A549 (cell line): ENCODE measurements around the gene PRKN. TPM values are rescaled to one million over a fixed set of nuclear protein-coding genes. Genes with fewer than 3 reads are reported as not detected.

Experiments used
- ATAC-seq, 2 experiments: fragments of 200-7000 bp in 1 of 2; fragments of >200 bp in 1 of 2; cut with Nextera tagmentation in 1 of 2; cut with Tn5 transposase in 1 of 2; 3 replicates each; pipeline versions ENCODE4 v1.8.0 to v1.9.1; 2018 to 2020; ENCODE audit warnings: mild to moderate bottlenecking in 1 of 2, moderate library complexity in 1 of 2
- CTCF ChIA-PET: fragments of 300-600 bp; sonication (Branson Sonifier 250); formaldehyde crosslinking; extraction: SDS; loops from one replicate; lab custom pipeline; 2021; ENCODE audit warnings: antibody characterized with exemption, inconsistent platforms; lab: Yijun Ruan, JAX
- POLR2A ChIA-PET: fragments of 350-600 bp; formaldehyde crosslinking; extraction: SDS; loops from one replicate; lab custom pipeline; 2021; ENCODE audit warnings: antibody characterized with exemption, inconsistent platforms; lab: Yijun Ruan, JAX
- DNase-seq, 2 experiments: peaks; one replicate each; pipeline versions ENCODE4 v3.0.0 to v3.0.0-alpha.2; 2011 to 2016; ENCODE audit warnings: low read depth in 1 of 2, low spot score in 1 of 2
- FAIRE-seq: peaks from 2 replicates; lab custom pipeline; 2011; peaks lifted over from hg19 to GRCh38; lab: Jason Lieb, UNC
- H3K27ac ChIP-seq, 2 experiments: fragments of >200 bp; sonication (Bioruptor Twin); formaldehyde crosslinking; 3 replicates each; pipeline ENCODE4 v1.5.1; 2016 to 2017
- H3K4me1 ChIP-seq: fragments of >200 bp; sonication (Bioruptor Twin); formaldehyde crosslinking; 3 replicates; pipeline ENCODE4 v1.6.1; 2016
- H3K4me2 ChIP-seq: fragments of >200 bp; sonication (Bioruptor Twin); formaldehyde crosslinking; 3 replicates; pipeline ENCODE4 v1.6.1; 2016
- H3K4me3 ChIP-seq: fragments of >200 bp; sonication (Bioruptor Twin); formaldehyde crosslinking; 3 replicates; pipeline ENCODE4 v1.5.1; 2016
- H3K9me3 ChIP-seq: fragments of >200 bp; sonication (Bioruptor Twin); formaldehyde crosslinking; 3 replicates; pipeline ENCODE4 v1.6.1; 2016
- CBX8 ChIP-seq: fragments of 200-600 bp; sonication (generic); IDR thresholded peaks from 2 replicates; pipeline ENCODE4 v1.6.1; 2016
- E2F6 ChIP-seq: IDR thresholded peaks from 2 replicates; pipeline ENCODE4 v1.6.1; 2012; ENCODE audit warnings: low read depth, borderline replicate concordance
- ELK1 ChIP-seq: fragments of 150-350 bp; IDR thresholded peaks from 2 replicates; pipeline ENCODE4 v1.6.1; 2014; ENCODE audit warnings: low read depth, mild to moderate bottlenecking, low read length
- EP300 ChIP-seq, 2 experiments: fragments of >200 bp; sonication (Bioruptor Twin); formaldehyde crosslinking; IDR thresholded peaks; 2 replicates in 1 of 2; 3 replicates in 1 of 2; pipeline ENCODE4 v1.6.1; 2016 to 2017
- ESRRA ChIP-seq: fragments of 150-350 bp; IDR thresholded peaks from 2 replicates; pipeline ENCODE4 v1.6.1; 2014; ENCODE audit warnings: mild to moderate bottlenecking, low read length, borderline replicate concordance
- FOSB ChIP-seq: fragments of 250-450 bp; sonication (Bioruptor Pico); IDR thresholded peaks from 2 replicates; pipeline ENCODE4 v1.5.0; 2020; ENCODE audit warnings: mild to moderate bottlenecking, moderate library complexity
- FOSL2 ChIP-seq, 2 experiments: fragments of 450-650 bp in 1 of 2; fragments of >200 bp in 1 of 2; sonication (Bioruptor Twin) in 1 of 2; formaldehyde crosslinking; IDR thresholded peaks; 2 replicates each; pipeline versions ENCODE4 v1.5.0 to v1.6.1; 2016 to 2020; ENCODE audit warnings: mild to moderate bottlenecking in 1 of 2, moderate library complexity in 1 of 2
- FOXS1 ChIP-seq: fragments of 250-450 bp; sonication (Bioruptor Pico); IDR thresholded peaks from 2 replicates; pipeline ENCODE4 v1.5.0; 2020; ENCODE audit warnings: mild to moderate bottlenecking, moderate library complexity
- HEYL ChIP-seq: fragments of 250-450 bp; sonication (Bioruptor Pico); IDR thresholded peaks from 2 replicates; pipeline ENCODE4 v1.8.0; 2021; ENCODE audit warnings: mild to moderate bottlenecking, moderate library complexity
- KDM1A ChIP-seq: fragments of 200-600 bp; sonication (generic); IDR thresholded peaks from 2 replicates; pipeline ENCODE4 v1.6.1; 2016; ENCODE audit warnings: low read depth, mild to moderate bottlenecking
- MAFK ChIP-seq: fragments of 450-650 bp; IDR thresholded peaks from 2 replicates; pipeline ENCODE4 v1.6.1; 2014; ENCODE audit not compliant: partially characterized antibody
- MAX ChIP-seq: IDR thresholded peaks from 2 replicates; pipeline ENCODE4 v1.6.1; 2012
- NPAS2 ChIP-seq: fragments of 250-450 bp; sonication (Bioruptor Pico); IDR thresholded peaks from 2 replicates; pipeline ENCODE4 v1.8.0; 2022; ENCODE audit warnings: mild to moderate bottlenecking, moderate library complexity, borderline replicate concordance
- NR3C1 ChIP-seq: fragments of >200 bp; sonication (Bioruptor Twin); formaldehyde crosslinking; IDR thresholded peaks from 3 replicates; pipeline ENCODE4 v1.6.1; 2017
- PHF8 ChIP-seq: fragments of 200-600 bp; sonication (generic); IDR thresholded peaks from 2 replicates; pipeline ENCODE4 v1.6.1; 2016; ENCODE audit warnings: low read depth, mild to moderate bottlenecking, antibody characterized with exemption, moderate library complexity, borderline replicate concordance
- POLR2A ChIP-seq: IDR thresholded peaks from 2 replicates; pipeline ENCODE4 v1.6.1; 2012; ENCODE audit warnings: mild to moderate bottlenecking, low read length
- POLR2AphosphoS2 ChIP-seq: conservative IDR thresholded peaks from 2 replicates; pipeline ENCODE4 v1.6.1; 2012; ENCODE audit warnings: low read length, improper control_type of control experiment, inconsistent platforms
- RAD21 ChIP-seq, 2 experiments: fragments of >200 bp in 1 of 2; sonication (Bioruptor Twin) in 1 of 2; formaldehyde crosslinking in 1 of 2; IDR thresholded peaks in 1 of 2; conservative IDR thresholded peaks in 1 of 2; 2 replicates in 1 of 2; 3 replicates in 1 of 2; pipeline ENCODE4 v1.6.1; 2012 to 2018; ENCODE audit warnings: inconsistent platforms in 1 of 2
- REST ChIP-seq: fragments of 200-600 bp; sonication (generic); IDR thresholded peaks from 2 replicates; pipeline ENCODE4 v1.6.1; 2016; ENCODE audit warnings: antibody characterized with exemption, mild to moderate bottlenecking, moderate library complexity
- RFX5 ChIP-seq: fragments of 450-650 bp; IDR thresholded peaks from 2 replicates; pipeline ENCODE4 v1.7.1; 2014; ENCODE audit warnings: antibody characterized with exemption, mild to moderate bottlenecking, moderate library complexity
- RNF2 ChIP-seq: fragments of 200-600 bp; sonication (generic); IDR thresholded peaks from 2 replicates; pipeline ENCODE4 v1.6.1; 2016; ENCODE audit warnings: low read depth, mild to moderate bottlenecking, antibody characterized with exemption, moderate library complexity, borderline replicate concordance
- USF2 ChIP-seq: fragments of 450-650 bp; IDR thresholded peaks from 2 replicates; pipeline ENCODE4 v1.6.1; 2014; ENCODE audit warnings: antibody characterized with exemption
- ZC3H11A ChIP-seq: fragments of 450-650 bp; IDR thresholded peaks from 2 replicates; pipeline ENCODE4 v1.6.1; 2014; ENCODE audit warnings: antibody characterized with exemption, mild to moderate bottlenecking
- ZFP36 ChIP-seq: fragments of 450-650 bp; IDR thresholded peaks from 2 replicates; pipeline ENCODE4 v1.6.1; 2014; ENCODE audit warnings: borderline replicate concordance; ENCODE audit not compliant: partially characterized antibody
- ZNF302 ChIP-seq: fragments of 250-450 bp; sonication (Bioruptor Pico); IDR thresholded peaks from 2 replicates; pipeline ENCODE4 v1.9.0; 2021; ENCODE audit warnings: inconsistent platforms, mild to moderate bottlenecking, moderate library complexity
- WGBS: methylation state at CpG from one replicate; pipeline ENCODE4 v1.1.6; 2017; ENCODE audit errors: missing lambda C conversion rate; 5-methylcytosine and 5-hydroxymethylcytosine counted together
- polyA plus RNA-seq, 4 experiments: library from polyadenylated mRNA; depleted of rRNA in 3 of 4; stranded (reverse); fragments of >200 nt; fragmentation: RNase III in 1 of 4; extraction: RNeasy Plus Mini Kit Qiagen cat#74134 plus additional on column Dnase treatment in 1 of 4; gene quantifications; 2 replicates in 3 of 4; 3 replicates in 1 of 4; pipeline ENCODE4 v1.2.3, GENCODE V29; 2011 to 2017
- TF ChIP-seq, protein P1 (sequence below): fragments of >200 bp; sonication (Bioruptor Twin); formaldehyde crosslinking; IDR thresholded peaks from 3 replicates; pipeline ENCODE4 v1.6.1; 2016

Gene PRKN
- polyA plus RNA-seq, 2 of the 4 experiments (the other 2 are of a cell fraction), result 0.36 to 0.39 TPM

DNA sequence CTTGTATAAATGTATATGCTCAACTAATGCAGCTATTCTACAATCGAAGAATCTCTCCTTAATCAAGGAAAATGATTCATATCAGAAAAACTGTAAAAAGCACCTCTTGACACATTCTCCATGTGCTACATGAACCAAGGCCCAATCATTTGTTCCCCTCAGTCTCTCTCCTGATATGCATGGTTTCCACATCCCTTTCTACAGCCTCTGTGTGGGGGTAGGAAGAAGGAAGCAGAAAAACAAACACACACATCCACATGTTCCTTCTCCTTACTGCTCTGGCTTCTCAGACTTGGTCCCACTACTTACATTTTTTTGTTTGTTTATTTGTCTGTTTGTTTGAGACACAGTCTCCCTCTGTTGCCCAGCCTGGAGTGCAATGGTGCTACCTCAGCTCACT lies 510.5 kb downstream of the PRKN start:
- H3K4me2 ChIP-seq, result no peak overlapping the region
- H3K9me3 ChIP-seq, result no peaks in the 10 kb centered on the region
- H3K4me3 ChIP-seq, result no peak overlapping the region
- no peaks in the 10 kb centered on the region for H3K4me1 ChIP-seq
- ATAC-seq, result no peak
- no peak for FAIRE-seq
- ChIA-PET POLR2A (no interaction called here), CTCF (interaction anchor here (1.1 kb wide), 1 partner anchor 26 kb away, joined by 3 read pairs; no protein-coding TSS in a partner anchor)
- no peak for DNase-seq
- 14% methylated on average over 1 of the region's 1 CpG for WGBS
- H3K27ac ChIP-seq, result no peak overlapping the region
- TF ChIP-seq POLR2A, result no peak
- TF ChIP-seq ZC3H11A, result no peak
- TF ChIP-seq MAX, result no peak
- no peak for TF ChIP-seq HEYL
- TF ChIP-seq EP300 (IDR thresholded peaks at IDR 0.05), result no peak
- no peak for TF ChIP-seq RNF2
- no peak for TF ChIP-seq PHF8
- no peak for TF ChIP-seq REST
- TF ChIP-seq RAD21 (conservative IDR thresholded peaks at IDR 0.05 in 1 of 2, IDR thresholded peaks at IDR 0.05 in 1 of 2), result no peak
- no peak for TF ChIP-seq USF2
- no peak for TF ChIP-seq ZNF302 (CRISPR knock-in tag)
- TF ChIP-seq NPAS2 (CRISPR knock-in tag), result no peak
- TF ChIP-seq KDM1A, result no peak
- TF ChIP-seq ZFP36, result no peak
- TF ChIP-seq NR3C1, result no peak
- no peak for TF ChIP-seq ELK1
- no peak for TF ChIP-seq FOSB (CRISPR knock-in tag)

DNA sequence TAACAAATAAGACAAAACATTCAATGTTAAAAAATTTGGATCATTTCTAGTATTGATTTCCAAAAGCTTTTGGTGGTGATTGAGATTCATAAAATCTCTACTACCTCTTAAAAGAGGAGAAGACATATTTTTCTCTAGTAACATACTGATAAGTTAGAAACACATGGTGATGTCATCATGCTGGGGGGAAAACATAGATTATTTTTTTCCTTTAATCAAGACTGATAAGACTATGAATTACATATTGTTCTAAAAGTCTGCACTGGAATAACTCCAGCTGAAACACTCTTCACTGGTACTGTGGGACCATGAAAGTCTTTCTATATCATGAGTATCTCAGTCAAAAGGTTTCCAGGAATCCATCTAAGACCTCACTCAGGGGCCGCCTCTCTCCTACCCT lies 515.8 kb downstream of the PRKN start:
- ChIA-PET POLR2A (no interaction called here), CTCF (no interaction called here)
- FAIRE-seq, result no peak
- ATAC-seq, result no peak
- H3K27ac ChIP-seq, result no peak overlapping the region
- no peak for DNase-seq
- no peak for TF ChIP-seq NR3C1
- no peak for TF ChIP-seq E2F6
- no peak for TF ChIP-seq FOXS1 (CRISPR knock-in tag)
- TF ChIP-seq ESRRA, result no peak
- TF ChIP-seq RFX5, result no peak
- TF ChIP-seq FOSL2 (IDR thresholded peaks at IDR 0.05), result no peak
- no peak for TF ChIP-seq FOSL2 (CRISPR knock-in tag; IDR thresholded peaks at IDR 0.05)
- TF ChIP-seq, protein P1, sequence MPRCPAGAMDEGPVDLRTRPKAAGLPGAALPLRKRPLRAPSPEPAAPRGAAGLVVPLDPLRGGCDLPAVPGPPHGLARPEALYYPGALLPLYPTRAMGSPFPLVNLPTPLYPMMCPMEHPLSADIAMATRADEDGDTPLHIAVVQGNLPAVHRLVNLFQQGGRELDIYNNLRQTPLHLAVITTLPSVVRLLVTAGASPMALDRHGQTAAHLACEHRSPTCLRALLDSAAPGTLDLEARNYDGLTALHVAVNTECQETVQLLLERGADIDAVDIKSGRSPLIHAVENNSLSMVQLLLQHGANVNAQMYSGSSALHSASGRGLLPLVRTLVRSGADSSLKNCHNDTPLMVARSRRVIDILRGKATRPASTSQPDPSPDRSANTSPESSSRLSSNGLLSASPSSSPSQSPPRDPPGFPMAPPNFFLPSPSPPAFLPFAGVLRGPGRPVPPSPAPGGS, result no peak
- no peak for TF ChIP-seq MAFK
- no peak for TF ChIP-seq POLR2AphosphoS2
- TF ChIP-seq CBX8, result no peak
- TF ChIP-seq FOSB (CRISPR knock-in tag), result no peak
- no peaks in the 10 kb centered on the region for H3K4me1 ChIP-seq
- 91% methylated on average over 1 of the region's 1 CpG for WGBS
- no peaks in the 10 kb centered on the region for H3K9me3 ChIP-seq
- no peak overlapping the region for H3K4me3 ChIP-seq
- no peak overlapping the region for H3K4me2 ChIP-seq
